Measurements from ENCODE around the gene CNTNAP2. TPM values are rescaled to one million over a fixed set of nuclear protein-coding genes. Genes with fewer than 3 reads are reported as not detected.

The CNTNAP2 gene
- total and polyA plus RNA-seq, 2 of the 4 experiments (the other 2 are of a cell fraction): not detected

GRCh38 chr7:148155826-148156225, 2039.2 kb downstream of the CNTNAP2 start:
- Histone ChIP-seq H3K27ac (ENCODE audit: insufficient read depth, low read length) (no peak overlapping the region), H3K4me2 (ENCODE audit: low read depth, low read length) (no peak overlapping the region), H3K27me3 (ENCODE audit: control insufficient read depth, insufficient read depth, low read length) (no peaks in the 10 kb centered on the region), H2AK9ac (replicated peaks; ENCODE audit: low read depth, low read length, poor library complexity) (no peak overlapping the region), H4K91ac (ENCODE audit: insufficient read depth, low read depth, low read length) (no peak overlapping the region), H3K9me1 (ENCODE audit: insufficient read depth, low read length) (no peaks in the 10 kb centered on the region), H2BK15ac (ENCODE audit: low read depth, low read length) (no peak overlapping the region), H4K5ac (ENCODE audit: low read depth, low read length) (no peak overlapping the region), H2BK20ac (ENCODE audit: low read depth, low read length) (no peak overlapping the region), H3K4me3 (ENCODE audit: insufficient read depth, low read depth, low read length) (no peak overlapping the region), H3K9ac (ENCODE audit: low read depth, low read length) (no peak overlapping the region), H3K56ac (ENCODE audit: extremely low read depth, insufficient read depth, low read length) (no peak overlapping the region), H2BK5ac (ENCODE audit: low read depth, low read length, poor library complexity, severe bottlenecking) (no peak overlapping the region), H4K20me1 (ENCODE audit: insufficient read depth, low read length) (no peaks in the 10 kb centered on the region), H3K18ac (ENCODE audit: low read depth, low read length) (no peak overlapping the region), H3K79me1 (ENCODE audit: low read depth in 1 of 2, low read length in 2 of 2) (no peaks in the 10 kb centered on the region), H3K14ac (replicated peaks; ENCODE audit: low read depth, low read length) (no peak overlapping the region), H3K9me3 (ENCODE audit: control insufficient read depth, insufficient read depth, low read length) (peaks cover 22% of the 10 kb centered on the region), H3K4me1 (ENCODE audit: control insufficient read depth, insufficient read depth, low read length) (no peaks in the 10 kb centered on the region), H2BK120ac (ENCODE audit: low read depth, low read length) (no peak overlapping the region), H4K8ac (ENCODE audit: low read depth in 2 of 2, low read length in 2 of 2) (no peak overlapping the region), H3K23ac (ENCODE audit: low read depth, low read length) (no peak overlapping the region), H3K4ac (ENCODE audit: low read depth, low read length) (no peak overlapping the region), H2AK5ac (ENCODE audit: low read depth, low read length) (no peak overlapping the region), H3K36me3 (ENCODE audit: control insufficient read depth, insufficient read depth, low read length) (no peaks in the 10 kb centered on the region), H2AFZ (replicated peaks; ENCODE audit: low read length, poor library complexity) (no peak overlapping the region)
- WGBS, 2 experiments (ENCODE audit: extremely low coverage in 2 of 2, insufficient read length in 1 of 2): no CpG with 5 or more reads among the region's 8 CpGs
- intact Hi-C loops (cut with micrococcal nuclease): no loop called here
- DNase-seq (no peak), ATAC-seq (ENCODE audit: low read depth) (no peak)
- dilution Hi-C loops (cut with HindIII; ENCODE audit: low sequenced_read_pairs, unreplicated experiment): no loop called here
- in situ Hi-C loops (cut with MboI; ENCODE audit: low sequenced_read_pairs): no loop called here
- TF ChIP-seq POLR2A (IDR thresholded peaks at IDR 0.05; ENCODE audit: low read depth, low read length) (no peak), RAD21 (IDR thresholded peaks at IDR 0.05; ENCODE audit: low read length) (no peak), RCOR1 (IDR thresholded peaks at IDR 0.05; ENCODE audit: insufficient replicate concordance, low read length) (no peak), MXI1 (IDR thresholded peaks at IDR 0.05; ENCODE audit: borderline replicate concordance, low read depth, low read length) (no peak)
- CTCF ChIA-PET: interaction anchor here (0.6 kb wide), 1 partner anchor 730 kb away, joined by 6 read pairs; no protein-coding TSS in a partner anchor
- POLR2A ChIA-PET (ENCODE audit: unreplicated experiment): no interaction called here
- no TSS peak for BruUV-seq (replicated peaks)
